GM19397 (cell line): Measurements from ENCODE around the gene CRYGN.
A peak's percentile ranks its signal among the peaks of the same experiment; 100 is the strongest.

Source experiments
- ATAC-seq: cut with Tn5 transposase; IDR thresholded peaks from one replicate; pipeline ENCODE4 v1.9.1; 2021; ENCODE audit warnings: mild to moderate bottlenecking, moderate library complexity; ENCODE audit not compliant: unreplicated experiment

Gene CRYGN, protein sequence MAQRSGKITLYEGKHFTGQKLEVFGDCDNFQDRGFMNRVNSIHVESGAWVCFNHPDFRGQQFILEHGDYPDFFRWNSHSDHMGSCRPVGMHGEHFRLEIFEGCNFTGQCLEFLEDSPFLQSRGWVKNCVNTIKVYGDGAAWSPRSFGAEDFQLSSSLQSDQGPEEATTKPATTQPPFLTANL

DNA sequence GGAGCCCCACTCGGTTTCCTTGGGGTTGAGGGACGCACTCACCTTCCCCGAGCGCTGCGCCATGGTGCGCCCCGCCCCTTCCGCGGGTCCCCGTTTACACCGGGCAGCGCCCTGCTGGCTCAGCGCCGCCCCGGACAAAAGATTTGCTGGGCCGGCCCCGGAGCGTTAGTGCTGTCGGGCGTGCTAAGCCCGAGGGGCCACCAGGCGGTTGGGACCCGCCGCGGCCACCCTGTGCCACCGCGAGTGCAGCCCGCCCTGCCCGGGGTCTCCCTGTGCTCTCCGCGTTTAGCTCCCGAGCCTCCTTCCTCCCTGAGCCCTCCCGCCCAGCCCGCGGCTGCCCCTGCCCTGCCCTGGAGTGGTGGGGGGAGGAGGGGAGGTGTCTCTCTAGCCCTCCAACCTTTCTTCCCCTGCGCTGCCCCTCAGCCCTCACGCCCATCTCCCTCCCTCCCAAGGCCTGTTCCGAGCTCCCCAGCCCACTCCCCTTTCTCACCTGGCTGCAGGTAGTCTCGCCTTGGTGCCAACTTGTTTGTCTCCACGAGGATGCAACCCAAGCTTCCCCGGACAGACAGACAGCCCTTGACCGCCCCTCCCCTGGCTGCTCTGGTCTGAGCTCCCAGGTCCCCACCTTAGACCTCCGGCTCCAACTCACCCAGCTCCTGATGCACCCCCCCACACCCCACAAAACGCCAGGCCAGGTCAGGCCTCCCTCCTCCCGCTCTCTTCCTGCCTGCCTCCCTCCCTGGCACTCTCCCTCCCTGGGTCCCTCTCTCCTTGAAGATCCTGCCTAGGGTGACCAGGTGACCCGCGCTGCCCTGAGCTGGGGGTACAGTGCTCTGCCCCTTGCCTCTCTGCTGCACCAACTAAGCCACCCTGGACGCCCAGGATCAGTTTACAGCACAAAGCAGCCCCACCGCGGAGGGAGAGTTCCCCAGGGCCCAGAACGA is at the start of gene CRYGN:
Gene CRYGN, minus strand, starts transcription at position 287 of the 944 bp plus-strand sequence. Its CDS starts 224 bp downstream, at position 63.
- ATAC-seq = no peak

DNA sequence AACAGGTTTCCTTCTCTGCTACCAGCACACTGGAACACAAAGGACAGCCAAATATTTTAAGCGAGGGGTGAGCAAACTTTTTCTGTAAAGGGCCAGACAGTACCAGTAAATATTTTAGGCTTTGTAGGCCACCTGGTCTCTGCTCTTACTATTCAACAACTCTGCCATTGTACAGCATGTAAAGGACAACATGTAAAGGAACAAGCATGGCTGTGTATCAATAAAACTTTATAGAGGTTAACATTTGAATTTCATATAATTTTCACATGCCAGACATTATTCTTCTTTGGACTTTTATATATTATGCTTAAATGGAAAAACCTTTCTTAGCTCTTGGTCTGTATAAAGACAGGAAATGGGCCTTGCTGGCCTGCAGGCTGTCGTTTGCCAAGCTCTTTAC is 49.6 kb upstream of the CRYGN start:
- ATAC-seq = no peak

DNA sequence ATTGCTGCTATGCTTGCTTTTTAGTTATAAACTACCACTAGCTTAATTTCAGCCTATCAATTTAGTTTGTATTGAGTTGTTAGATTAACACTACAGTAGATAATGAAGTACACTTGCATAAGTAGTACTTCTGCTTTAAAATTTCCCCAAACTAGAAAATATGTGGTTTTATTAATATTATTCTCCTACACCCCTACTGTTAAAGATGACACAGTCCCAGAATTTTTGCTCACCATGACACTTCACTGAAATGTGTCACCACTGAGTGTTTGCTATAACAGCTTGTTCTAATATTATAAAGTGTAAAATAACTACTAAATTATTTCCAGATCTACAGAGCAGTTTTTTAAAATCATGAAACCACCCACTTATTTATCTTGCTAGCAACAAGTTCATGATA is 48.2 kb upstream of the CRYGN start:
- ATAC-seq = no peak

DNA sequence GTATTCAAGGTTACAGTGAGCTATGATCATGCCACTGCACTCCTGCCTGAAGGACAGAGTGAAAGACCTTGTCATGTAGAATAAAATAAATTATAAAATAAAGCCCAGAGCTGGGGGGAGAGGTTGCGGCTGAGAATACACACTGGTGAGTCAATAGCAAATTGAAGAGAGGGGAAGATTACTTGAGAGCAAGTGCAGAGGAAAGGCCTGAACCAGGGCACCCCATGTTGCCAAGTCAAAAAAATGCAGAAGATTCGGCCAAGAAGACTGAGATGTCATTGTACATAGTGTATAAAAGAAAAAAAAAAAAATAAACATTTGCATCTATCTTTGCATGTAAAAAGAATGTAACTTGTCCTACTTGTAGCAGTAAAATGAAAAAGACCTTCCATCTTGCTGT is 47.3 kb upstream of the CRYGN start:
- ATAC-seq = no peak

DNA sequence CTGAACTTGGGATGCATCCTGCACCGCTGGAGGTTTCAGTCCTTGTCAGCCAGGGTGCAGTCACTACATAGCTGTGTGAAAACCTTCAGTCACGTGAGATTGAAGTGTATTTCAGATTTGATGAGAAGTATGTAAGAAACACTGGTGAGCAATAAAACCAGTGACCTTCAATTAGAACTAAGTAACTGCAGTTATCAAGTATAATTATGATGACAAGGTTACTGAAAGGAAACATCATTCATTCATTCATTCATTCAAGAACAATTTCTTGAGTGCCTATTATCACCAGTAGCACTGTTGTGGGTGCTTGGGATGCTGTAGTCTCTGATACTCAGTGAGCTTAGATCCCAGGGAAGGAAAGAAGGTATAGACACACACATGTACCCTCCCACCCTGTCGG is 46.1 kb upstream of the CRYGN start:
- ATAC-seq = no peak

DNA sequence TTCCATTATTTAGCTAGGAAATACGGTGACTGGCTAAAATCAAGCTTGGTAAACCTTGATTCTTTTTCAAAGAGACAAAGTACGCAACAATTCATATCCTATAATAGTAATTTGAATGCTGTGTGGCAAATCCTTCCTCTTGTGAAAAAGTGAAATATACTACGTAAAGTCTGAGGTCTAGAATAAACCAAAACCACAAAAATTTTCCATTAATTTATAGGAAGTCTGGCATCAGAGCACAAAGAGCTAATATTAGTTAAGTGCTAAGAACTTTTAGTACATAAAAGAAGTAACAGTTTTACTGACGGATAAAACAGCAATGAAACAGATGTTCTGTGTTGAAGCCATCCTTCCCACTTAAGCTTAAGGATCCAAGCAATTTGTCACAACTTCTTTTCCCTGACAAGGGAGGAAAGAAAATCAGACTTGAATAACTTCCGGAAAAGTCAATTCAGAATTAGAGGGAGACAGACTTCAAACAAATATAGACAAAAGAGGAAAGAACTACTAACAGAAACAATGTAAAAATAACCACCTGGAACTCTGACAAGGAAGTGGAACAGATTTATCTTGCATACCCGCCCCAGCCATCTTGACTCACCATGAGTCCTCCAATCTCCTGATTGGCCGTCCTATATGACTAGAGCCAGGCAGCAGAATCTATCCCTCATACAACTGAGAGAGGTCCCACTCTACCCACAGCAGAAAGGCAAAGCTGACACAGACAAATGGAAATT is 45.2 kb upstream of the CRYGN start:
- ATAC-seq = no peak

DNA sequence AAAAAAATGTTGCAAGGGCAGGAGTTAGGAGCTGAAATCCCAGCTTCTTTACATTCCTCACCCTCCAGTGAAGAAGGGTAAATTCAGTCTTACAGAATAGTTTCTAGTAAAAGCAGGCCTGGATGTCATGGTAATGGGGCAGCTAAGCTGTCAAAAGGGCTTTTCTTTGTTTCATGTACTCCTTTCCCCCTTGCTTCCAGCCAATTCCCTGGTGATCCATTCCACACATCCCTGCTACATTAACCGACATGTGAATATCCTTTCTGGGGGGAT is 43.7 kb upstream of the CRYGN start:
- ATAC-seq = no peak

DNA sequence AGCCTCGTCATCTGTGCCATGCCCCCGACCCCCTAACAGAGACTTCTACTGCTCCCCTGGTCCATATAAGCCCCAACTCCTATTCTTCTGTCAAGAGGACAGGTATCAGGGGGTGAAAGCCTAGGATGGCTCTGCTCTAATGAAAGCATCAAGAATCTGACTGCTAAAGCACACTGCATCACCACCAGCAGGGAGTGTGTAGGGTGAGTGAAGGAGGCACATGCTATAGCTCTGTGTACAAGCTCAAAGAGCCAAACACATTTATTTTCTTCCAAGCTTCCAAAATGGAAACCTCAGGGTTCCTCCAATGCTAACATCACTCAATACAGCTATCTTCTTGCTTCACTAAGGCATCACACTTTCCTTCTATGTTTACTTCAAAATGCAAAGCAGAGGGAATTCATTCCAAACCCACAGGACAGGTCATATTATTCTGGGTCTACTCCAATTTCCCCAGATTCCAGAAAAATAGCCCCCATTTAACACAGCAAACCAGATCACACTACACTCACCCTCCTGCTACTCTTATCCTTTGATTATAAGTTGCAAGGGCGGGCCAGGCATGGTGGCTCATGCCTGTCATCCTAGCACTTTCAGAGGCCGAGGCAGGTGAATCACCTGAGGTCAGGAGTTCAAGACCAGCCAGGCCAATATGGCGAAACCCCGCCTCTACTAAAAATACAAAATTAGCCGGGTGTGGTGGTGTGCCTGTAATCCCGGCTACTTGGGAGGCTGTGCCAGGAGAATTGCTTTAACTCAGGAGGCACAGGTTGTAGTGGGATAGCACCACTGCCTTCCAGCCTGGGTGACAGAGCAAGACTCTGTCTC is 43.2 kb upstream of the CRYGN start:
- no peak for ATAC-seq

DNA sequence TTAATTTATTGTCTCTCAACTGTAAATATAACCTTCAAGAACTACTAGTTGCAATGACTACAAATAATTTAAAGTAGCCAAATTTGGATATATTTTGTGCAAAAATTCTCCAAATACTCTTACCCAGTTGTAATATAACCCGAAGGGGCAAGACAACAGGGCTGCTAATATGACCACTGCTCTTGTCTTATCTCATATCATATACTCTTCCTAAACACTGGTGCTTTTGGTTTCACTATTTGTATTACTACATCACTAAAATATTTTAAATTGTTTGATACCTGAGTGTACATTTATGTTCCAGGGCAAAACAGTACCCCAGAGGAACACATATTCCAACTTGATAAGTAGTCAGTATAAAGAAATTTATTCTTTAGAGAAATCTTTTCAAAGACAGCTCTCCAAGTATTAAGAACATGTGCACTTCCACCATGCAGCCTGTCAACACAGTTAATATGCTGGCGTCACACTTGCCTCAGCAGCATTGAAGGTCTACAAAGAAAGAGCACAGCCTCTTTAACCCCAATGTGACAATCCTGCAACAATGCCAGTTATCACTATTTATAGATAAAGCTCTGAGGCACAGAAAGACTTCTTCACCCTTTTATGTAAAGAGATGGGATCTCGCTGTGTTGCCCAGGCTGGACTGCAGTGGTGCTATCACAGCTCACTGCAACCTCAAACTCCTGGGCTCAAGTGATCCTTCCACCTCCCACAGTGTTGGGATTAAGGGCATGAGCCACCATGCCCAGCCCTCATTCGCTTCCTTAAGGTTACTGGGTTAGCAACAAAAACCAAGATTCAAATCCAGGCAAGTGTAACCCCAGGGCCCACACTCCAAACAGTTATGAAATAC is 41.9 kb upstream of the CRYGN start:
- ATAC-seq = no peak

DNA sequence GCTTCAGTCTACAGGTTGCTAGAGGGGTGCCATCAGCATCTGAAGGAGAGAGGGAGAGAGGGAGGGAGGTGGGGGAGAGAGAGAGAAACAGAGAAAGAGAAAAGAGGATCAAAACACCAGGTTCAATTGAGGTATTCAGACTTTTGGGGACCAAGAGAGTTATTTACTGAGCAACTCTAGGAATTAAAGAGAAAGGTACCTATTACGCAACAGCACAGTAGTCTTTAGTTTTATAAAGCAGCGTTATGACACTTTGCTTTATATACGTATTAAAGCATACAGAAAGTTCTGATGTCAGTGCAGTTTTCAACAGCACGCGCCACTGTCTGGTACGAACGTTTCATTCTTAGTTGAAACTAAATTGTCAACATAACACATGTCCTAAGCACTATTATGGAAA is 37.9 kb upstream of the CRYGN start:
- ATAC-seq = no peak

DNA sequence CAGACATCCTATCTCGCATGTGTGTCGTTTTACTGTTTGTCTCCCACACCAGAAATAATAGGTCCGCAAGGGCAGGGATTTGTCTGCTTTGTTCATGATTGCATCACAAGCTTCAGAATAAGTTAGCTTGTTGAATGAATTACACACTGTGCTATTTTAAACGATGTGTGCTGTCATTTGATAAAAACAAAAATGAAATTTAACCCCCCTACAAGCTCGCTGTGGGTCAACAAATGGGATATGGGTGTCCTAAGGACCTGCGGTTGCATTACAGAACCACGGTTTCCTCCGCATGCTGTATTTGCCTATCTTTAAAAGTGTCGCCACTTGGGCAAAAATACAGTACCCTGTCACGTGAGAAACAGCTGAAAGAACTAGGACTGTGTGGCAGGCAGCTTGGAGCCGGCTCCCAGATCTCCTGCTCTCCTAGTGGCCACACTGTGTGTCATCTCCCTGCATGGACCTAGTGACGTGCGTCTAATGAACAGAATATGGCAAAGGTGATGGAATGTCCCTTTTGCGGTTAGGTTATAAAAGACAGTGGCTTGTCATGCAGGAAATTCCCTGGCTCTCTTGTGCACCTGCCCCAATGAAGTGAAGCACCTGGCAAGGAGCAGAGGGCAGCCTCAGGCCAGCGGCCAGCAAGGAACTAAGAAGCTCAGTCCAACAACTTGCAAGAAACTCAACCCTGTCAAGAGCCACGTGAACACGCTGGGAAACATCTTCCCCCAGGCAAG is 32.9 kb upstream of the CRYGN start:
- peak; percentile 40 for ATAC-seq

DNA sequence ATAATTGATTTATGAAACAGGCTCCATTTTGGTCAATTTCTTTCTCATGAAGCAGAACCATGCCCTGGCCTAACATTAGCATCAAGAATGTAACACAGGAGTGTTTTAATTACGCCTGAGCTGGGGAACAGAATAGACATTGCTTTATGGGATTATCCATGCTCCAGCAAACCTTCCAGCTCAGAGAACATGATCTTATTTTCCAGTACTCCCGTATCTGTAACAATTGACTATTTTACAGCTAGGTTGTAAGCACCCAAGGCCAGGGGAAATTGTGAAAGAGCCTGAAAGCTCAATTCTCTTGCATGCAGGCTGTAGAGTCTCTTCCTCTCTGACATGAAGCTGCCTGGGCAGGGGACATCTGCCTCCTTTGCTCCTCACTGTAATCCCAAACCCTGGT is 30.8 kb upstream of the CRYGN start:
- no peak for ATAC-seq

DNA sequence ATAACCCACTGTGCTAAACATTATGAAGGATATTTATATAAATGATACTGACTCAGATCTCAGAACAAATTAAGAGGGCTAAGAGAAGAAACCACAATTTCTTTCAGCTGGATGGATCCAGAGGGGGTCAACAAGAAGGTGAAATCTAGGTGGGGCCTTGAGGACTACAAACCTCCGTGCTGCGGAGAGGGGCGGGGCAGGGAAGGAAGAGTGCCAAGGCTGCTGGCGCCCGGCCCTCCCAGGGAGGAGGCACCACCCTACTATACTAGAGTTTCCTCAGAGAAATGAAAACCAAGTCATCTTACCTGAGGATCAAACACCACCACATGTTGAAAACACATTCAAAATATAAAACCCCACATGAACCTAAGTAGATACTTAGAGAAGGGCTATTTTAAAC is 29.3 kb upstream of the CRYGN start:
- no peak for ATAC-seq

DNA sequence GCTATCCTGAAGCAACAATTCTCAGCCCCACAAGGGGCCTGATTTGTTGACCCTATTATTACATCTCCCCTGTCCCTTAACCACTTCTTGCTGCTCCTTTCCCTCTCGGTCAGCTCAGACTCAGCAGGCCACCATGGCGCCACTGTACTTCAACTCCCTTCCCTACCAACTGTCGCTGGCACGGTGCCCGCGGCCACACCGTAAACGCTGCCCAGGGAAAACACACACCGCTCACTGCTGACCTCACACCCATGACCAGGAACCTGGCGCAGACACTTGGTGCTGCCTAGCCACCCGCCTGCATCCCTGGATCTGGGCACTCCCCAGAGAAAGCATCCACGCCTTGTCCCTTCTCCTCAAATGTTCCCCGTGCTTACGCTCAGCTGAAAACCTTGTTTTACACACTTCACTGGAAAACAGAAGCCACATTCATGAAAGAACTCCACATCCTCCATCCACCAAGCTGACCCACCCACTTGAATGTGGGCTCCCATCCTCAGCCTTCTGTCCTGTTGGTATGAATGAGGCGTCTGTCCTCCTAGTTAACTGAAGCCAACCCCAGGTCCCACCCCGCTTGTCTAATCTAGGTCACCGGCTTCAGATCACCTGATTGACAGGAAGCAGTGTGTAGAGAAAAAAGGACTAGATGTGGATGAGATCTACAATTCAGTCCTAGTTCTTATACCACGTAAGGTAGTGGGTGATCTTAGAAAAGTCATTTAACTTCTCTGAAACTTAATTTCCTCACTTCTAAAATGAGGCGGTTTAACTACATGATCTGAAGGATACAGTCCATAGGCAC is 28.5 kb upstream of the CRYGN start:
- no peak for ATAC-seq

DNA sequence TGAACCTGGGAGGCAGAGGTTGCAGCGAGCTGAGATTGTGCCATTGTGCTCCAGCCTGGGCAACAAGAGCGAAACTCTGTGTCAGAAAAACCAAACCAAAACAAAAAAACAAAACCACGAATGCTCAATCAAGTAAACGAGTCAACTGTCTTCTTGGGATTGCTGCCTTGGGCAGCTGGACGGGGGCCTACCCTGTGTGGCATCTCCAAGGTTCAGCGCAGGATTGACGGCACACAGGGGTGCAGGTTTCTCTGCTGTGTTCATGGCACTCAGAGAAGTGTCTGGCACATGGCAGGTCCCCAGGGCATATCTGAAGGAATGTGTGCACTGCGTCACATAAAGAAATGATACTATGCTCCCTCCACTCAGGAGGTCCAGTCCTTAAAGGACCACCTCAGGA is 25.2 kb upstream of the CRYGN start:
- no peak for ATAC-seq

DNA sequence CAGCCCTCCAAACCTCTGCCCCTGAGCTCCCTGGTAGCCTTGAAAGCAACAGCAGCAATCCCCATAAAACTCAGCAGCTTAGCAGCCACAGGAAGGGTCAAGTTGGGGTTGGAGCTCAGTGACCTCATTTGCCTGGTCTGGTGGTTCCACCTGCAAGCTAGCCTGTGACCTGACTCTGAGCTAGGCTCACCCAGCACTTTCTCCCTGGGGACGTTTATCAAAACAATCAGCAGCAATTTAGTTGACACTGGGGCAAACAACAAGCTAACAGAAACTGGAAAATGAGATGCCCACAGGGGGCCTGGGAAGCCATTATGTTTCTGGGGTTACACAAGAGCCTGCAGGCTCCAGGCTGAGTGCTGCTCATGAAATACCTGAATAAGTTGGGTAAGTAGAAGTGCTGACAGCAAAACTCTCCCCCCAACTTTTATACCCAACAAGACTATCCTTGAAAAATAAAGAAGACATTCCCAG is 22.4 kb upstream of the CRYGN start:
- ATAC-seq = no peak

DNA sequence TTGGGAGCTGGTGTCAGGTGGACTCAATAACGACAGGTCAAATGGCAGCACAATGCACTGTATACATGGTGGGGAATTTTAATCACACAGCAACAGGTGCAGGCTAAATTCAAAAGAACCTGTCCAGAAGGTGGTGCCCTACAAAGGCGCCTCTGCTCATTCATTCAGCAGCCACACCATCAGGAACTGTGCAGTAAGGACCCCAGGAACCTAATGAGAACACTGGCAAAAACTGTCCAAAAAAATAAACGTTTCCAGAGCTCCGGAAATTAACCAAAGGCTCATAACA is 21.9 kb upstream of the CRYGN start:
- no peak for ATAC-seq

DNA sequence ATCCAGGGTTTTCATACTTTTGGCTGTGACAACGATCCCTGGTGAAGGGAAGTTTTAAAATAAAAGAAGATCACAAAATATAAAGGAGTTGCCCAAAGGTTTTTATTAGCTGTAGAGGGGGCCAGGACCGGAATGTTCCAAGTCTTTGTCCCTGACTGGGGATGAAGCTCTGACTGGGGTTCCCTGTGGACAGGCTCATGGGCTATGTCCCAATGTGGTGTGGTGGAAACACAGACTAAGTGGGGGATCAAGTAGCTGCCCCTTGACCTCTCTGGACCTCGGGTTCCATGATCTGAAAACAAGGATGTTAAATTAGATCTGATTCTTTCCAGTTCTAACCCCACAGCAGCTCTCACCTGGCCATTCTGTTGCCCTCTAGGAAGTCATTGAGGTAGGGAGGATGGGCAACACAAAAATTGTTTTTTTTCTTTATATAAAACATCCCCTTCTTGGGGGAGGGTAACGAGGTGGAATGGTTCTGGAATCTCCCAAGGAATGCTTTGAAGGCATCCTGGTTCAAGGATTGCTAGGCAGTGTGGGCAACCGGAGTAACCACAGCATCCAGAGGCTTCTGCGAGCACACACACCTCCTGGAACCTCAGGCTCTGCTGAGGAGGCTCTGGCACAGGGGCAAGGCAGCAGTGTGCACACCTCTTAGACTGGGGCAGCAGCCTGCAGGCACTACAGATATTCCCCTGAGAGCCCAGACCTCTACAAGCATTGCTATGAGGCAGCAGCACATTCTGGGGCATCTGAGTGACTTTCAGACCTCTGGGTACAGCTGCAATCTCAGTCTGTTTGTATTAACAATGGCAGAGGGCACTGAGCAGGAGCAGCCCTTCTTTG is 21.4 kb upstream of the CRYGN start:
- no peak for ATAC-seq
